ENCODE results near the gene HDAC5.

GRCh38 chr17:44066204-44066930 is 57.1 kb downstream of the HDAC5 start, which contains the start of gene LSM12:
- TF ChIP-seq EZH2 (IDR thresholded peaks at IDR 0.05; ENCODE audit: insufficient read depth, poor library complexity, severe bottlenecking) (no peak), EZH2phosphoT487 (IDR thresholded peaks at IDR 0.05; ENCODE audit: insufficient read depth, low read depth) (no peak)
